Neural cell (in vitro differentiated cells): ENCODE results near the gene ANAPC7. TPM values are rescaled to one million over a fixed set of nuclear protein-coding genes. Genes with fewer than 3 reads are reported as not detected.
"Not testable (repeated sequence)": the region's sequence is repeated elsewhere in the genome, so short reads cannot be mapped to it uniquely, and the experiment has no call there.

Experiments
- H2AFZ ChIP-seq: fragments of 200-600, 300-800 bp; sonication (generic), shearing (Covaris generic); 2 replicates; pipeline ENCODE4 v1.6.0; 2014; ENCODE audit warnings: low read depth, mild to moderate bottlenecking, antibody characterized with exemption, low read length, moderate library complexity
- H3F3A ChIP-seq: fragments of 200-600 bp; shearing (Covaris generic); 2 replicates; pipeline ENCODE4 v1.6.1; 2016; ENCODE audit warnings: mild to moderate bottlenecking, moderate library complexity, mixed read lengths, antibody characterized with exemption, low read length; ENCODE audit not compliant: insufficient read depth, poor library complexity, severe bottlenecking
- H3K27ac ChIP-seq: fragments of 200-600, 300-800 bp; sonication (generic), shearing (Covaris generic); 2 replicates; pipeline ENCODE4 v1.5.1; 2014; ENCODE audit warnings: mild to moderate bottlenecking, low read length, moderate library complexity
- H3K27me3 ChIP-seq: fragments of 300-800, 200-600 bp; sonication (generic), shearing (Covaris generic); 2 replicates; pipeline ENCODE4 v1.6.0; 2014; ENCODE audit warnings: mild to moderate bottlenecking, low read depth, low read length, moderate library complexity; ENCODE audit not compliant: insufficient read depth
- H3K36me3 ChIP-seq: fragments of 300-800, 200-600 bp; sonication (generic), shearing (Covaris generic); 2 replicates; pipeline ENCODE4 v1.5.1; 2014; ENCODE audit warnings: mild to moderate bottlenecking, antibody characterized with exemption, low read length, moderate library complexity; ENCODE audit not compliant: insufficient read depth
- H3K4me2 ChIP-seq: fragments of 300-800, 200-600 bp; sonication (generic), shearing (Covaris generic); 2 replicates; pipeline ENCODE4 v1.6.0; 2014; ENCODE audit warnings: mild to moderate bottlenecking, low read length
- H3K4me3 ChIP-seq: fragments of 300-800, 200-600 bp; sonication (generic), shearing (Covaris generic); 2 replicates; pipeline ENCODE4 v1.5.1; 2014; ENCODE audit warnings: mild to moderate bottlenecking, low read length, moderate library complexity
- H3K79me2 ChIP-seq: fragments of 200-600 bp; shearing (Covaris generic); replicated peaks from 2 replicates; pipeline ENCODE4 v1.6.0; 2014; ENCODE audit warnings: mild to moderate bottlenecking, low read length, moderate library complexity; ENCODE audit not compliant: insufficient read depth
- H3K9ac ChIP-seq: fragments of 300-800, 200-600 bp; sonication (generic), shearing (Covaris generic); 2 replicates; pipeline ENCODE4 v1.6.1; 2016; ENCODE audit warnings: mild to moderate bottlenecking, low read length, mixed read lengths
- H3K9me2 ChIP-seq: fragments of 200-600 bp; shearing (Covaris generic); 2 replicates; pipeline ENCODE4 v1.6.1; 2016; ENCODE audit warnings: mild to moderate bottlenecking, low read length, mixed read lengths; ENCODE audit not compliant: insufficient read depth
- H3K9me3 ChIP-seq: fragments of 200-600, 300-800 bp; sonication (generic), shearing (Covaris generic); 2 replicates; pipeline ENCODE4 v1.6.1; 2016; ENCODE audit warnings: mild to moderate bottlenecking, mixed run types, low read length, moderate library complexity, mixed read lengths
- H4K20me1 ChIP-seq: fragments of 200-600 bp; shearing (Covaris generic); 2 replicates; pipeline ENCODE4 v1.6.1; 2016; ENCODE audit warnings: mild to moderate bottlenecking, mixed run types; ENCODE audit not compliant: insufficient read depth
- EP300 ChIP-seq: fragments of 450-650 bp; conservative IDR thresholded peaks from 2 replicates; pipeline ENCODE4 v1.6.1; 2014; ENCODE audit warnings: antibody characterized with exemption, mild to moderate bottlenecking, moderate library complexity; ENCODE audit not compliant: poor library complexity, severe bottlenecking
- EZH2 ChIP-seq: fragments of 200-600, 300-800 bp; shearing (Covaris generic), sonication (generic); IDR thresholded peaks from 2 replicates; pipeline ENCODE4 v1.6.1; 2014; ENCODE audit warnings: antibody characterized with exemption, low read length, borderline replicate concordance, mild to moderate bottlenecking; ENCODE audit not compliant: insufficient read depth, poor library complexity, severe bottlenecking
- MXI1 ChIP-seq: fragments of 450-650 bp; conservative IDR thresholded peaks from 2 replicates; pipeline ENCODE4 v1.6.1; 2014; ENCODE audit warnings: antibody characterized with exemption, mild to moderate bottlenecking; ENCODE audit not compliant: poor library complexity, severe bottlenecking
- POLR2AphosphoS5 ChIP-seq: IDR thresholded peaks from 2 replicates; pipeline ENCODE4 v1.6.1; 2012
- RAD21 ChIP-seq: fragments of 450-650 bp; conservative IDR thresholded peaks from 2 replicates; pipeline ENCODE4 v1.6.1; 2014; ENCODE audit warnings: antibody characterized with exemption, mild to moderate bottlenecking, moderate library complexity
- SMC3 ChIP-seq: fragments of 450-650 bp; conservative IDR thresholded peaks from 2 replicates; pipeline ENCODE4 v1.6.1; 2014; ENCODE audit warnings: antibody characterized with exemption, mild to moderate bottlenecking, moderate library complexity; ENCODE audit not compliant: poor library complexity
- TAF1 ChIP-seq: IDR thresholded peaks from 2 replicates; pipeline ENCODE4 v1.6.1; 2012; ENCODE audit warnings: low read depth
- polyA plus RNA-seq: library from polyadenylated mRNA; depleted of rRNA; stranded (reverse); fragments of >200 nt; gene quantifications from 2 replicates; pipeline ENCODE4 v1.2.3, GENCODE V29; 2014
- TF ChIP-seq, protein P1 (sequence below): IDR thresholded peaks from 2 replicates; pipeline ENCODE4 v1.6.1; 2012; ENCODE audit warnings: borderline replicate concordance
- TF ChIP-seq, protein P2 (sequence below): fragments of 450-650 bp; IDR thresholded peaks from 2 replicates; pipeline ENCODE4 v1.5.1; 2014; ENCODE audit warnings: antibody characterized with exemption, mild to moderate bottlenecking, moderate library complexity; ENCODE audit not compliant: poor library complexity, severe bottlenecking

The ANAPC7 gene
- polyA plus RNA-seq, 1 donor from 2014 or later, result 92.8 TPM

DNA sequence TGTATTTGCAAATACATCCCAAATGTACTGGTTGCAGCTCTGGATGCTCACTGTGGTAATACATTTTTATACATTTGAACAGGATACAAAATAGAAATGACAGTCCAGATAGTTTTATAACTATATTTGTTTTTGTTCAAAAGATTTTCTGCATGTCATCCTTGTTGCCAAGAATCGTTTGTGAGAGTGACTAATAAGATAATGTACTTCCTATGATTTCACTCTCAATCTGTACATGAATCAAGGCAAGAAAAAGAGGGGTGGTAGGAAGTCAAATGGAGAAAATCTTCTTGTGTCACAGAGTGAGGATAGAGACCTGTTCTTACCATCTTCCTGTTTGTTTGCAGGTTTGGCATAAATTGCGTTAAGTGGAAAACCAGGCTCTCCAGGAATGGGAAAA lies 32.7 kb upstream of the ANAPC7 start:
- H3K9ac ChIP-seq, result no peak overlapping the region
- H3K36me3 ChIP-seq, result peaks cover 4% of the 10 kb centered on the region

GRCh38 chr12:110431957-110432587 lies 28.6 kb upstream of the ANAPC7 start:
- Histone ChIP-seq H2AFZ (no peak overlapping the region), H3K79me2 (no peaks in the 10 kb centered on the region), H3K36me3 (no peaks in the 10 kb centered on the region), H3K27me3 (no peaks in the 10 kb centered on the region), H3K4me2 (no peak overlapping the region), H4K20me1 (no peaks in the 10 kb centered on the region), H3K9me3 (no peaks in the 10 kb centered on the region), H3K9me2 (no peaks in the 10 kb centered on the region), H3F3A (no peaks in the 10 kb centered on the region), H3K9ac (no peak overlapping the region), H3K4me3 (no peak overlapping the region), H3K27ac (no peak overlapping the region)
- TF ChIP-seq, protein P1, sequence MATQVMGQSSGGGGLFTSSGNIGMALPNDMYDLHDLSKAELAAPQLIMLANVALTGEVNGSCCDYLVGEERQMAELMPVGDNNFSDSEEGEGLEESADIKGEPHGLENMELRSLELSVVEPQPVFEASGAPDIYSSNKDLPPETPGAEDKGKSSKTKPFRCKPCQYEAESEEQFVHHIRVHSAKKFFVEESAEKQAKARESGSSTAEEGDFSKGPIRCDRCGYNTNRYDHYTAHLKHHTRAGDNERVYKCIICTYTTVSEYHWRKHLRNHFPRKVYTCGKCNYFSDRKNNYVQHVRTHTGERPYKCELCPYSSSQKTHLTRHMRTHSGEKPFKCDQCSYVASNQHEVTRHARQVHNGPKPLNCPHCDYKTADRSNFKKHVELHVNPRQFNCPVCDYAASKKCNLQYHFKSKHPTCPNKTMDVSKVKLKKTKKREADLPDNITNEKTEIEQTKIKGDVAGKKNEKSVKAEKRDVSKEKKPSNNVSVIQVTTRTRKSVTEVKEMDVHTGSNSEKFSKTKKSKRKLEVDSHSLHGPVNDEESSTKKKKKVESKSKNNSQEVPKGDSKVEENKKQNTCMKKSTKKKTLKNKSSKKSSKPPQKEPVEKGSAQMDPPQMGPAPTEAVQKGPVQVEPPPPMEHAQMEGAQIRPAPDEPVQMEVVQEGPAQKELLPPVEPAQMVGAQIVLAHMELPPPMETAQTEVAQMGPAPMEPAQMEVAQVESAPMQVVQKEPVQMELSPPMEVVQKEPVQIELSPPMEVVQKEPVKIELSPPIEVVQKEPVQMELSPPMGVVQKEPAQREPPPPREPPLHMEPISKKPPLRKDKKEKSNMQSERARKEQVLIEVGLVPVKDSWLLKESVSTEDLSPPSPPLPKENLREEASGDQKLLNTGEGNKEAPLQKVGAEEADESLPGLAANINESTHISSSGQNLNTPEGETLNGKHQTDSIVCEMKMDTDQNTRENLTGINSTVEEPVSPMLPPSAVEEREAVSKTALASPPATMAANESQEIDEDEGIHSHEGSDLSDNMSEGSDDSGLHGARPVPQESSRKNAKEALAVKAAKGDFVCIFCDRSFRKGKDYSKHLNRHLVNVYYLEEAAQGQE, result no peak
- TF ChIP-seq POLR2AphosphoS5 (no peak), RAD21 (no peak), SMC3 (no peak), TAF1 (no peak), EP300 (no peak), EZH2 (no peak), MXI1 (no peak)
- TF ChIP-seq, protein P2, sequence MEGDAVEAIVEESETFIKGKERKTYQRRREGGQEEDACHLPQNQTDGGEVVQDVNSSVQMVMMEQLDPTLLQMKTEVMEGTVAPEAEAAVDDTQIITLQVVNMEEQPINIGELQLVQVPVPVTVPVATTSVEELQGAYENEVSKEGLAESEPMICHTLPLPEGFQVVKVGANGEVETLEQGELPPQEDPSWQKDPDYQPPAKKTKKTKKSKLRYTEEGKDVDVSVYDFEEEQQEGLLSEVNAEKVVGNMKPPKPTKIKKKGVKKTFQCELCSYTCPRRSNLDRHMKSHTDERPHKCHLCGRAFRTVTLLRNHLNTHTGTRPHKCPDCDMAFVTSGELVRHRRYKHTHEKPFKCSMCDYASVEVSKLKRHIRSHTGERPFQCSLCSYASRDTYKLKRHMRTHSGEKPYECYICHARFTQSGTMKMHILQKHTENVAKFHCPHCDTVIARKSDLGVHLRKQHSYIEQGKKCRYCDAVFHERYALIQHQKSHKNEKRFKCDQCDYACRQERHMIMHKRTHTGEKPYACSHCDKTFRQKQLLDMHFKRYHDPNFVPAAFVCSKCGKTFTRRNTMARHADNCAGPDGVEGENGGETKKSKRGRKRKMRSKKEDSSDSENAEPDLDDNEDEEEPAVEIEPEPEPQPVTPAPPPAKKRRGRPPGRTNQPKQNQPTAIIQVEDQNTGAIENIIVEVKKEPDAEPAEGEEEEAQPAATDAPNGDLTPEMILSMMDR, result no peak

More for the DNA sequence above, 32.7 kb upstream of the ANAPC7 start:
- Histone ChIP-seq H3K27ac (no peak overlapping the region), H3K9me3 (no peaks in the 10 kb centered on the region), H3F3A (no peaks in the 10 kb centered on the region), H4K20me1 (no peaks in the 10 kb centered on the region), H3K79me2 (no peaks in the 10 kb centered on the region), H3K9me2 (no peaks in the 10 kb centered on the region), H3K4me3 (no peak overlapping the region), H3K4me2 (no peak overlapping the region), H3K27me3 (no peaks in the 10 kb centered on the region), H2AFZ (no peak overlapping the region)
- TF ChIP-seq EP300 (no peak), EZH2 (no peak), POLR2AphosphoS5 (no peak), RAD21 (no peak)
- TF ChIP-seq, protein P1, result no peak

- H3K27me3 ChIP-seq, H3K4me2 ChIP-seq: not testable (repeated sequence)
Observed at GRCh38 chr12:110429676-110430075, 26.2 kb upstream of the ANAPC7 start.

More at GRCh38 chr12:110429676-110430075, 26.2 kb upstream of the ANAPC7 start:
- not testable (repeated sequence) for H3K9me2 ChIP-seq, H3K9ac ChIP-seq, H3K9me3 ChIP-seq, H3F3A ChIP-seq, H3K4me3 ChIP-seq, H3K36me3 ChIP-seq, H3K27ac ChIP-seq, H3K79me2 ChIP-seq, H4K20me1 ChIP-seq, H2AFZ ChIP-seq
